Measurements from ENCODE around the gene SLC25A18. TPM values are rescaled to one million over a fixed set of nuclear protein-coding genes. Genes with fewer than 3 reads are reported as not detected.

The SLC25A18 gene
- total RNA-seq, 2 experiments from 2014 or later = not detected

DNA sequence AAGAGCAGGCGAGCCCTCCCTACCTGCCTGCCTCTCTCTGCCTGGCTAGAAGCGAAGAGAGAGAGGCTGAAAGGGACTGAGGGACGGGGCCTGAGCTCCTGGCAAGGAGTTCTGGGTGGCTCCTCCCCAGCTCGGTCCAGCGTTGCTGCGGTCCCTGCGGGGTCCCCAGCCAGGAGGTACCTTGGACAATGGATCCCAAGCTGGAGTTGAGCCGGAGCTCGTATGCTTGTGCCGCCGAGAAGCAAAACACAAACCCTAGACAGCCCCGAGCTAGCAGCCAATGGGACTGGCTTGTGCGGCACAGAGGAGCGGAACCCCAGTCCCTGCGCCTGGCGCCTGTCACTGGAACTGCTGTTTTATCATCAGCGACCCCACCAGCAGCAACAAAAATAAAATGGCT lies 18.3 kb downstream of the SLC25A18 start:
- Histone ChIP-seq H3K4me1 (ENCODE audit: insufficient read depth, low read length, poor library complexity, severe bottlenecking) (no peaks in the 10 kb centered on the region), H3K9me3 (ENCODE audit: low read length) (no peaks in the 10 kb centered on the region), H3K36me3 (ENCODE audit: insufficient read depth, low read length) (no peaks in the 10 kb centered on the region), H3K27ac (ENCODE audit: low read depth, low read length, poor library complexity, severe bottlenecking) (no peak overlapping the region), H3K4me3 (ENCODE audit: low read depth, low read length, poor library complexity, severe bottlenecking) (no peak overlapping the region), H3K79me2 (ENCODE audit: insufficient read depth, low read depth, low read length) (no peaks in the 10 kb centered on the region), H2AFZ (ENCODE audit: low read length) (no peak overlapping the region), H3K9me2 (ENCODE audit: insufficient read depth, low read length) (no peaks in the 10 kb centered on the region), H3K4me2 (ENCODE audit: low read length) (no peak overlapping the region), H4K20me1 (ENCODE audit: insufficient read depth, low read length) (no peaks in the 10 kb centered on the region)
- TF ChIP-seq EZH2phosphoT487 (IDR thresholded peaks at IDR 0.05; ENCODE audit: borderline replicate concordance, low read depth, low read length) = no peak
- TF ChIP-seq, protein P1, sequence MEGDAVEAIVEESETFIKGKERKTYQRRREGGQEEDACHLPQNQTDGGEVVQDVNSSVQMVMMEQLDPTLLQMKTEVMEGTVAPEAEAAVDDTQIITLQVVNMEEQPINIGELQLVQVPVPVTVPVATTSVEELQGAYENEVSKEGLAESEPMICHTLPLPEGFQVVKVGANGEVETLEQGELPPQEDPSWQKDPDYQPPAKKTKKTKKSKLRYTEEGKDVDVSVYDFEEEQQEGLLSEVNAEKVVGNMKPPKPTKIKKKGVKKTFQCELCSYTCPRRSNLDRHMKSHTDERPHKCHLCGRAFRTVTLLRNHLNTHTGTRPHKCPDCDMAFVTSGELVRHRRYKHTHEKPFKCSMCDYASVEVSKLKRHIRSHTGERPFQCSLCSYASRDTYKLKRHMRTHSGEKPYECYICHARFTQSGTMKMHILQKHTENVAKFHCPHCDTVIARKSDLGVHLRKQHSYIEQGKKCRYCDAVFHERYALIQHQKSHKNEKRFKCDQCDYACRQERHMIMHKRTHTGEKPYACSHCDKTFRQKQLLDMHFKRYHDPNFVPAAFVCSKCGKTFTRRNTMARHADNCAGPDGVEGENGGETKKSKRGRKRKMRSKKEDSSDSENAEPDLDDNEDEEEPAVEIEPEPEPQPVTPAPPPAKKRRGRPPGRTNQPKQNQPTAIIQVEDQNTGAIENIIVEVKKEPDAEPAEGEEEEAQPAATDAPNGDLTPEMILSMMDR (conservative IDR thresholded peaks at IDR 0.05; ENCODE audit: low read length) = no peak
- ChIA-PET CTCF (ENCODE audit: unreplicated experiment) (no interaction called here), POLR2A (no interaction called here)
- no peak for DNase-seq (ENCODE audit: low spot score)
- intact Hi-C loops (cut with micrococcal nuclease; ENCODE audit: unreplicated experiment) = no loop called here
- BruUV-seq (replicated peaks) = no TSS peak

DNA sequence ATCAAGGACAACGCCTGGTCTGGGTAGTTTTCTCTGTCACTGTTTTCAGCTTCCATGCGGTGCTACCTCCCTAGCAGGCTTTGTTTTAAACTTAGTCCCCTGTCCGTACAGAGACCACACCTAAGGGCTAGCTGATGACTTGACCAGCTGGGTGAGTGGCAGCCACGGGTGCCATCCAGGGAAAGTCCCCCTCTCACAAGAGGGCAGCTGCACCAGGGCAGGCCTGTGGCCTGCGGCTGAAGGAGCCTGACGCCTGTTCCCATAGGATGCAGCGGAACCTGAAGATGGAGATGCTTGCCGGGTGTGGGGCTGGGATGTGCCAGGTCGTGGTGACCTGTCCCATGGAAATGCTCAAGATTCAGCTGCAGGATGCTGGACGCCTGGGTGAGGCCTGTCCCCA lies 19.9 kb downstream of the SLC25A18 start:
- no peaks in the 10 kb centered on the region for H3K36me3 ChIP-seq (ENCODE audit: insufficient read depth, low read length)
- H3K4me2 ChIP-seq (ENCODE audit: low read length) = no peak overlapping the region
- intact Hi-C loops (cut with micrococcal nuclease; ENCODE audit: unreplicated experiment) = no loop called here
- POLR2A ChIA-PET = no interaction called here
- no peak for TF ChIP-seq EZH2phosphoT487 (IDR thresholded peaks at IDR 0.05; ENCODE audit: borderline replicate concordance, low read depth, low read length)
- TF ChIP-seq, protein P1 (conservative IDR thresholded peaks at IDR 0.05; ENCODE audit: low read length) = no peak
- H3K79me2 ChIP-seq (ENCODE audit: insufficient read depth, low read depth, low read length) = no peaks in the 10 kb centered on the region
- no peak overlapping the region for H3K27ac ChIP-seq (ENCODE audit: low read depth, low read length, poor library complexity, severe bottlenecking)
- no peak for DNase-seq (ENCODE audit: low spot score)
- CTCF ChIA-PET (ENCODE audit: unreplicated experiment) = interaction anchor here (0.6 kb wide), 1 partner anchor 128 kb away, joined by 3 read pairs; no protein-coding TSS in a partner anchor
- H3K9me3 ChIP-seq (ENCODE audit: low read length) = no peaks in the 10 kb centered on the region
- no peak overlapping the region for H3K4me3 ChIP-seq (ENCODE audit: low read depth, low read length, poor library complexity, severe bottlenecking)
- no TSS peak for BruUV-seq (replicated peaks)
- no peaks in the 10 kb centered on the region for H3K4me1 ChIP-seq (ENCODE audit: insufficient read depth, low read length, poor library complexity, severe bottlenecking)
- no peak overlapping the region for H2AFZ ChIP-seq (ENCODE audit: low read length)
- H4K20me1 ChIP-seq (ENCODE audit: insufficient read depth, low read length) = no peaks in the 10 kb centered on the region
- no peaks in the 10 kb centered on the region for H3K9me2 ChIP-seq (ENCODE audit: insufficient read depth, low read length)

DNA sequence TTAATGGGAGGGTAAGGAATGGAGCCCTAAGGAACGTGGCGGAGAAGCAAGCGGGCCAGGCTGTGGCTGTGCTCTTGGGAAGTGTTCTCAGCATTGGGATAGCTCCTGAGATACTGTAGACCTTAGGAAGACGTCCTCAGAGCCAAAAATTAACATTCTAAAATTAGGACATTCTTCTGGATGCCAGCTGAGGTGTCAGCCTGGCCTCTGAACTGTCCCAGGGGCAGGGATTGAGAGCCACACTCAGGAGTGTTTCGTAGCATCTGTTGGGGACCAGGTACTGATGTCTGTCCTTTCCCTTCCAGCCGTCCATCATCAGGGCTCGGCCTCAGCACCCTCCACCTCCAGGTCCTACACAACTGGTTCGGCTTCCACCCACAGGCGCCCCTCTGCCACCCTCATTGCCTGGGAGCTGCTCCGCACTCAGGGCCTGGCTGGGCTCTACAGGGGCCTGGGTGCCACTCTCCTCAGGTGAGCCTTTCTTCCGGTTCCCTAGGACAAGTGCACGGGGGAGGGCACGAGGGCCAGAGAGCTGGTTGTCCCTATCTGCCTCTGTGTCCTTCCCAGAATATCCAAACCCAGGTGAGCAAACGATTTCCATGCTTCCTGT lies 23.6 kb downstream of the SLC25A18 start:
- POLR2A ChIA-PET = interaction anchor here (0.6 kb wide), 2 partner anchors 39 to 59 kb away, joined by 3 to 4 read pairs; no protein-coding TSS in a partner anchor

More for the DNA sequence above, 23.6 kb downstream of the SLC25A18 start:
- no peaks in the 10 kb centered on the region for H3K9me2 ChIP-seq (ENCODE audit: insufficient read depth, low read length)
- intact Hi-C loops (cut with micrococcal nuclease; ENCODE audit: unreplicated experiment) = no loop called here
- no peak overlapping the region for H3K27ac ChIP-seq (ENCODE audit: low read depth, low read length, poor library complexity, severe bottlenecking)
- H3K4me3 ChIP-seq (ENCODE audit: low read depth, low read length, poor library complexity, severe bottlenecking) = no peak overlapping the region
- BruUV-seq (replicated peaks) = no TSS peak
- TF ChIP-seq EZH2phosphoT487 (IDR thresholded peaks at IDR 0.05; ENCODE audit: borderline replicate concordance, low read depth, low read length) = no peak
- TF ChIP-seq, protein P1 (conservative IDR thresholded peaks at IDR 0.05; ENCODE audit: low read length) = no peak
- no peak overlapping the region for H3K4me2 ChIP-seq (ENCODE audit: low read length)
- H2AFZ ChIP-seq (ENCODE audit: low read length) = no peak overlapping the region
- no peaks in the 10 kb centered on the region for H3K79me2 ChIP-seq (ENCODE audit: insufficient read depth, low read depth, low read length)
- H3K4me1 ChIP-seq (ENCODE audit: insufficient read depth, low read length, poor library complexity, severe bottlenecking) = no peaks in the 10 kb centered on the region
- CTCF ChIA-PET (ENCODE audit: unreplicated experiment) = no interaction called here
- no peaks in the 10 kb centered on the region for H3K9me3 ChIP-seq (ENCODE audit: low read length)
- no peak for DNase-seq (ENCODE audit: low spot score)
- no peaks in the 10 kb centered on the region for H4K20me1 ChIP-seq (ENCODE audit: insufficient read depth, low read length)
- peaks cover 20% of the 10 kb centered on the region for H3K36me3 ChIP-seq (ENCODE audit: insufficient read depth, low read length)

All from OCI-LY7 (cell line).